GM21825 (cell line): Measurements from ENCODE around the gene ADCY6.

Experiments
- ATAC-seq: cut with Tn5 transposase; IDR thresholded peaks from one replicate; pipeline ENCODE4 v1.9.1; 2021; ENCODE audit warnings: mild to moderate bottlenecking, moderate library complexity; ENCODE audit not compliant: unreplicated experiment

Gene ADCY6

DNA sequence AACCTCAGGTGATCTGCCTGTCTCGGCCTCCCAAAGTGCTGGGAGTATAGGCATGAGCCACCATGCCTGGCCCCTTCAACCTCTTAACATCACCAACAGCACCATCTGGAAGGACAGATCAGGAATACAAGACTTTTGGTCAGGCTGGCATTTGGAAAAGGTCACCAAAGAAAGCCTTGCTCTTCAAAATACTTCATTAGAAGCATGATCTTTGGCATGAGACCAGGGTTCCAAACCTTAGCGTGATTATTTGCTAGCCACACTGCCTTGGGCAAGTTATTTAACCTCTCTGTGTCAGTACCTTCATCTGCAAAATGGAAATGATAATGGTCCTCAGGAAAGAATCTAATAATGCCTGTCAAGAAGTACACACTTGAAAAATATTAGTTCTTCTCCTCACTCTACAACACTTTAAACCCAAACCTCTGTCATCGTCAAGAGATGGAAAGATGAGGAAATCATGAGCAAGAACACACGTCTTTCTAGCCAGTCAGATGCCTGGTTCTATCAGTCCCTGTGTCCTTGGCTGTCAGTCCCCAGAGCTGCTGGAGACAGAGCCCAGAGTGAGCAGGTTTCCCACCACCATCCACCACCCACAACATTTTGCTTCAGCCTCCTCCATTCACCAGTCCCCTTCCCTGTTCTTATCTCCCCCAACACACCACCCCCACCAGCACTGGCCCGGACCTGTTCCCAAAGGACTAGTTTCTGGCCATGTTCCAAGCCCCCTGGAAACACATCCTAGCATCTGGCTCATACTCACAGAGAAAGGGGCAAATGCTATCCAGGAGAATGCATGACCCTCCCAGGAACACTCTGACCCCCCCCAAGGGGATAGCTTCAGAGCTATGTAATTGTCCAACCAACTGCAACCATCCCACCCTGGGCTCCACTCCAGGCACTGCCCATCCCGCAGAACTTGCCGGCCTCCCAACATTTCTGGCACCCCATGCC lies 2.0 kb downstream of the ADCY6 start:
- no peak for ATAC-seq

- no peak for ATAC-seq
Observed at GRCh38 chr12:48783432-48783831, 5.5 kb downstream of the ADCY6 start.

DNA sequence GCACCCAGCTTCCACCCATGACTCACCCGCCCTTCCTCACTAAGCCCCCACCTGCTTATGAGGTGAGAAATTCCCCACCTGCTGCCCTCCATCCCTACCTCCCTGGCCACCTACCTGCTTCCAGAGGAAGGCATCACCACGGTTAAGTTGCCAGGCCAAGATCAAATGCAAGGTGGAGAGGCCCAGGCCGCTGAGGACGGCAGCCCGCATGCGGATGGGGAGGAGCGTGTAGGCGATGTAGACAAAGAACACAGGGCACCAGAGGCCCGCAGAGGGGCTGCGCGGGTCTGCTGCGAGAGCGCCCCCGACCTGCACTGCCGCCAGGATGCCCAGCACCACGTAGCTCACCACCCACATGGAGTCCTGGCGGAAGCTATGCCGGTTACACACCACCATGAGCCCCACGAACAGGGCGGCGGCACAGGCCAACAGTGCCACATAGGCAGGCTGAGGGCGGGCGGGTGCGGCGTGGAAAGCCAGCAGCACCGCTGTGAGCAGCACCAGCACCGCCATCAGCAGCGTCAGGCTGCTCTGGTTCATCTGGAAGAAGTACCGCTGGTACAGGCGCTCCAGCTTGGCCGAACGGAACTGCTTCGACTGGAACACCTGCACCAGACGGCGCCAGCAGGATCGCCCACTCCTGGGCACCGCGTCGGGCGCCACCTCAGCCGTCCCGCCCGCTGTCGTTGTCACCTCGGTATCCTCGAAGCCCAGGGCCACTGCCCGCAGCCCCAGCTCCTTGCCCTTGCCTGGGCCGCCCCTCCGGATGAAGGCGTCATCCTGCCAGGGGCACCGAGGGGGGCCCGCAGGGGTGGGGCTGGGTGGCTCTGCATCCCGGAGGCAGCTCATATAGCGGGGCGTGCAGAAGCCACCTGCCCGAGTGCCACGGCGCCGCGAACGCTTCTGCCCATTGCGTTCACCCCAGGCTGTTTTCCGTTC lies 6.2 kb downstream of the ADCY6 start:
- ATAC-seq = no peak

DNA sequence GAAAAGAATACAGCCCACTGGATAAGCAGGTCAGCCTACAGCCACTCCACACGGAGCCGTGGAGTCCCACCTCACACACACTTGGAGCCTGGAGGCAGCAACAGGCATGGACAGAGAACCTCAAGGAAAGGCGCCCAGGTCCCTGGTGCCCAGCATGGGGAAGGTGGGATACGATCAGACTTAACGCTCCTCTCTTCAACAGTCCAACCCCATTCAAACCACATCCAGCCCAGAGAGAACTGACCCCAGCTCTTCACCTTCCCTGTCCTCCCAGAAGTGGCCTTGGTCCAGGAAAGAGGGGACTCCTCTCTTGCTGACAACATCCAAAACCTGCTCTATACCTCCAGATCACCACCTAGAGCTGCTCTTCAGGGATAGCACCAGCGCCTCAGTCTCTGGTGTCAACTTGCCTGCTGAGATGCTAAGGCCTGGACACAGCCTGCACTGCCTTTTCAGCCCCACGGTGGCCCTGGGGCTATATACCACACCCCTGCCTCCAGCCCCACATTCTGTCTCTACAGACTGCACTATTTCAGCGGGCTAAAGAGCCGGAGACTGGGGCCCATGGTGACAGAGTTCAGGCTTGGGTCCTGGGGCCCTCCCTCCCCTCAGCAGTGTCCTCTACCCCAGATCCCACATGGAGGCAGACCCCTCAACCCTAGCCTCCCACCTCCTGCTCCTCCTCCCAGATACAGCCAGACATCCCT lies 7.0 kb downstream of the ADCY6 start:
- no peak for ATAC-seq

GRCh38 chr12:48780381-48781025 lies 8.4 kb downstream of the ADCY6 start:
- ATAC-seq = no peak

DNA sequence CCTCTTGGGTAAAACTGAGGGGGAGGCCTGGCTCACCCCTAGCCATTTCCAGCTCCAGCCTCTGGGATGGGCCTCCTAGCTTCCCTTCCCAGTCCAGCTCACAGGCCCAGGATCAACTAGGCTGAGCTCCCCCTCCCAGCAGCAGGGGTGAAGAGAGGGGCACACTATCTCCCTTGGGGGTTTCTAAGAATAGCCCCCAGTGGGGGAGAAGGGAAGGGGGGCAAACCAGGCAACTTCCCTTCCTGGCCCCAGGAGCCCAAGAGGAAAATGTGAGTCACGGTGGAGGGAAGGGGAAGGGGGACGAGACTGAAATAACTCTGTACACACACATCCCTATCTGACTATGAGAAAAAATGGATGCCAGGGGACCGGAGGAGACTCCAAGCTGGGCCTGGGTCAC lies 9.0 kb downstream of the ADCY6 start:
- no peak for ATAC-seq

- ATAC-seq = no peak
Observed at GRCh38 chr12:48777501-48778400, 11.1 kb downstream of the ADCY6 start.

GRCh38 chr12:48776956-48777355 lies 11.9 kb downstream of the ADCY6 start:
- no peak for ATAC-seq

- ATAC-seq = no peak
Observed at GRCh38 chr12:48775991-48776649, 12.8 kb downstream of the ADCY6 start.

DNA sequence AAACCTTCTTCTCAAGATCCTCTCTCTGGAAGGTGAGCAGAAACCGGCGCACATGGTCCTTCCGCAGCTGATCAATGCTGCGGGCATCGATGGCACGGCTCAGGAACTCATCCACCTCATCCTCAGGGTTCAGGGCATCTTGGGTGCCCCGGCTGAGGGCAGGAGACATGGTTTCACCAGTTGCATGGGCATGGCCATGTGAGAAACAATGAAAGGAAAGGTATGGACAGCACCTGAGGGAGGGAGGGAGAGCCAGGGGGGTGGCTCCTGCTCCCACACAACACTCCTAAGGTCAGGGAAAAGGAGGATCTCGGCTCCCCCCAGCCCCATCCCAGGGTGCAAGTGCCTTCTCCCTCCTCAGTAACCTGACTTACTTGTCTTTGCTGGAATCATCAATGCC lies 13.6 kb downstream of the ADCY6 start:
- no peak for ATAC-seq

- no peak for ATAC-seq
Observed at GRCh38 chr12:48774516-48774915, 14.4 kb downstream of the ADCY6 start.

- ATAC-seq = no peak
Observed at GRCh38 chr12:48773686-48774085, 15.2 kb downstream of the ADCY6 start.

DNA sequence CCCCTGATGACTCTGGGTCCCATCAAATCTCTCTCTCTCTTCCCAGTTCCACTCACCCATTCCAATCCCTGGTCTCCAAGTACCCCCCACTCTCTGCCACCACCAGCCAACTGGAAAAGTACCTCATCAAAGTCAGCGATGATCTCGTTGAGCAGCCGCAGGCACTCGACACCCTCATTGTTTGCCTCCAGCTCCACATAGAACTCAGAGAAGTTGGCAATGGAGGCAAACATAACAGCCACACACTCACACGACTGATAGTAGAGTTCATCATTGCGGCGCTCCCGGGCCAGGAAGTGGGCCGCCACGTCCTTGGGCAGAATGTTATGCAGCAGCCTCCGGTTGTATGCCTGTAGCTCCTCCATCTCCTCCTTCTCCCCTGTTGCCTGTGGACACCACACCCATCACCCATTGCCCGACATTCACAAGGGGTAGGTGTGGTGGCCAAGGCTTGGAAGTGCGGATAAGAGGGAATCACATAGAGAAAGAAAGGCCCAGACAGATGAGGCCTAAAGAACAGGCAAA lies 17.2 kb downstream of the ADCY6 start:
- no peak for ATAC-seq

DNA sequence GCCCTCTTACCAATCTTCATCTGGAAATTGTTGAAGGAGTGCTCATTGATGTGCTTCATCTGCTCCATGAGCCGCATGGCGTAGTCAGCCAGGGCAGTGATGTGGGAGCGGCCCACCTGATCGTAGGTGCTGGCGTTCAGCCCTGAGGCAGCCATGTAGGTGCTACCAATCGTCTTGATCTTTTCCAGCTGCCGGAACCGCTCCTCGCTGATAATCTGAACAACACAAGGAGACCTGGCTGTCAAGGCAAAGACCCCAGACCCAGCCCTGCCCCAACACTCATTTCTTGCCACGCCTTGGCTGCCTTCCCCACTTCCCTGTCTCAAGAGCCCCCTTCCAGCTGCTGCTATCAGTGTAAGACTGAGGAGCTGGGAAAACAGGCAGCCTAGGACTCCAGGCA lies 18.1 kb downstream of the ADCY6 start:
- ATAC-seq = no peak

DNA sequence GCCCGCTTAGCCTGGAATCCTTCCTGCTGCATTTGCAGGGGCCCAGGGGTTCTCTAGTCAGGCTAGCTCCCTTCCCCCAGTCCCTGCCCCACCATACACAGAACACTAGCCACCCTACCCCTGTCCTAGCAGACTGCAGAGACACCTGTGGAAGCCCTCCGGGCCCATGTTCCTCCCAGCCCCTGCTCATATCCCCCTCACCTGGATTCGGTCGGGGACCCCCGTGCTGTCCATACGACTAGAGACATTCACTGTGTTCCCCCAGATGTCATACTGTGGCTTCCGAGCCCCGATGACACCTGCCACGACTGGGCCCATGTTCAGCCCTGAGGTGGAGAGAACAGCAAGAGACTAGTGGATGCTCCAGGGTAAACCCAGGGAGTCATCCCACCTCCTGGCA lies 20.2 kb downstream of the ADCY6 start:
- no peak for ATAC-seq

DNA sequence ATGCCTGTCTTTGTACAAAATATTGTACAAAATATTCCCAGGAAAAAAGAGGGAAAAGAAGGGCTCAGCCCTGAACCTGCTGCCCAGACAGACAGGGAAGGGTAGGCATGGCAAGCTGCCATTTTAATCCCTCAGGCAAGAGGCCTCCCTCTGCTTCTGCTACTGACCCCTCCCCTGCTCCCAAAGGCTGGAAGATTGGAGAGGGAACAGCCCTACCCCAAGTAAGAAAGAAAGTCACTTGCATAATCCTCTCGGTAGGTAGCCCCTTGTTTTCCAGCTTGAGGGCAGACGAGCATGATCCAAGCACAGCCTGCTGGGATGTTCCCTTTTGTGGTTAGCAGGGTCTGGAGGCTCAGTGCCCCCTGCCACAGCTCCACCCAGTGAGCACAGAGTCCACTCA lies 20.7 kb downstream of the ADCY6 start:
- no peak for ATAC-seq

GRCh38 chr12:48767521-48767920 lies 21.4 kb downstream of the ADCY6 start:
- ATAC-seq = no peak

DNA sequence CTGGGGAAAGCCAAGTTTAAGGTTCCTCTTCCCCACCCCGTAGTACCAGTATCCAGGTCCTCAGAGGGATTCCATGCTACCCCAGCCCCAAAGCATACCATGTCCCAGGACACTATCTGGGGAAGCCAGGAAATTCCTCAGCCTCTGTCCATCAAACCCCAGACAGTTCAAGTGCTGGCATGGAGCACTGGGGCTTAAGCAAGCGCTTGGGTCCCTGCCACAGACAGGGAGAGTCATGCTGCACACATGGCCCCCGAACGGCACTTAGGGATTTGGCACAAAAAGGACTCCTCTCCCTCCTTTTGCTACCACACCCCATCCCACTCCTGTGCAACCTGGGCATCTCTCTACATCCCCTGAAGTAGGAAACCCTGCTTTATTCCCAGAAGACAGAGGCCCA lies 21.8 kb downstream of the ADCY6 start:
- no peak for ATAC-seq

- ATAC-seq = no peak
Observed at GRCh38 chr12:48765753-48766162, 23.1 kb downstream of the ADCY6 start.
